DND-41 (cell line): Measurements from ENCODE around the gene ALDH2.
"Not testable (repeated sequence)": the region's sequence is repeated elsewhere in the genome, so short reads cannot be mapped to it uniquely, and the experiment has no call there.

Source experiments
- ATAC-seq: fragments of 200-7000 bp; cut with Tn5 transposase; 3 replicates; pipeline ENCODE4 v1.9.1; 2021; ENCODE audit warnings: low read depth; ENCODE audit not compliant: insufficient read depth
- DNase-seq: peaks from one replicate; pipeline ENCODE4 v3.0.0-alpha.2; 2020
- H2AFZ ChIP-seq: 2 replicates; pipeline ENCODE4 v1.6.0; 2012; ENCODE audit warnings: low read depth, low read length
- H3K27ac ChIP-seq: 2 replicates; pipeline ENCODE4 v1.5.1; 2012; ENCODE audit warnings: low read length, inconsistent platforms
- H3K27me3 ChIP-seq: fragments of 200-600 bp; sonication (generic); 2 replicates; pipeline ENCODE4 v1.6.0; 2012; ENCODE audit warnings: low read length, mild to moderate bottlenecking, inconsistent platforms; ENCODE audit not compliant: insufficient read depth, poor library complexity
- H3K36me3 ChIP-seq: 2 replicates; pipeline ENCODE4 v1.5.1; 2012; ENCODE audit warnings: low read length, inconsistent platforms; ENCODE audit not compliant: insufficient read depth
- H3K4me1 ChIP-seq: 2 replicates; pipeline ENCODE4 v1.5.1; 2012; ENCODE audit warnings: mild to moderate bottlenecking, low read length; ENCODE audit not compliant: insufficient read depth
- H3K4me2 ChIP-seq: 2 replicates; pipeline ENCODE4 v1.6.0; 2012; ENCODE audit warnings: mild to moderate bottlenecking, moderate library complexity, low read length, inconsistent platforms; ENCODE audit not compliant: insufficient read depth
- H3K4me3 ChIP-seq, 2 experiments: fragments of 200-600 bp in 1 of 2; shearing (Covaris generic) in 1 of 2; 2 replicates each; pipeline ENCODE4 v1.5.1; 2012 to 2016; ENCODE audit warnings: inconsistent platforms in 2 of 2, low read length in 2 of 2, mild to moderate bottlenecking in 2 of 2, low read depth in 1 of 2, moderate library complexity in 1 of 2
- H3K79me2 ChIP-seq: 2 replicates; pipeline ENCODE4 v1.6.0; 2012; ENCODE audit warnings: low read length, inconsistent platforms; ENCODE audit not compliant: insufficient read depth
- H3K9ac ChIP-seq: 2 replicates; pipeline ENCODE4 v1.6.0; 2012; ENCODE audit warnings: low read depth, mild to moderate bottlenecking, inconsistent platforms, low read length, moderate library complexity
- H3K9me3 ChIP-seq: 2 replicates; pipeline ENCODE4 v1.5.1; 2012; ENCODE audit warnings: low read length, moderate library complexity, mild to moderate bottlenecking, inconsistent platforms; ENCODE audit not compliant: insufficient read depth, severe bottlenecking
- H4K20me1 ChIP-seq: 2 replicates; pipeline ENCODE4 v1.6.0; 2012; ENCODE audit warnings: low read length; ENCODE audit not compliant: insufficient read depth
- CTCF ChIP-seq: IDR thresholded peaks from 2 replicates; pipeline ENCODE4 v1.5.1; 2012; ENCODE audit warnings: borderline replicate concordance, low read length, moderate library complexity, mild to moderate bottlenecking; ENCODE audit not compliant: poor library complexity, severe bottlenecking; ENCODE audit errors: extremely low read depth
- EZH2 ChIP-seq: IDR thresholded peaks from 3 replicates; pipeline ENCODE4 v1.6.1; 2012; ENCODE audit warnings: borderline replicate concordance, low read depth, mild to moderate bottlenecking, moderate library complexity, low read length, inconsistent platforms; ENCODE audit not compliant: severe bottlenecking

Gene ALDH2

DNA sequence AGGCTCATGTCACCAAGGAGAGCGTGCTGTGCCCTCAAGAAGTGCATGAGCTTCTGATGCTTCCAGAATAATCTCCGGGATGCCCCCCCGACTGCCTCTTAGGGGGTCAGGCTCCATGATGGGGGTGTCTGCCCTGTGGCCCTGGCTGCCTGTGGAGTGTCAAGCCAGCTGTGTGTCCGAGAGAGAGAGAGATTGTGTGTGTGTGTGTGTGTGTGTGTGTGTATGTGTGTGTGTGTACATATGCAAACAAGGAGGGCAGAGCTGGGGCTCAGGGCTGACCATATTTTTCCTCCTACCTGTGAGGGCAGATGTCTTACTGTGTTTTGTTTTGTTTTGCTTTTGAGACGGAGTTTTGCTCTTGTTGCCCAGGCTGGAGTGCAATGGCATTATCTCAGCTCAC lies 5.6 kb upstream of the ALDH2 start:
- DNase-seq = no peak
- no peak overlapping the region for H3K4me3 ChIP-seq
- TF ChIP-seq CTCF = no peak
- TF ChIP-seq EZH2 = no peak
- H3K9ac ChIP-seq = no peak overlapping the region
- no peaks in the 10 kb centered on the region; the same call in 1 of the 2 replicates for H3K36me3 ChIP-seq
- peaks cover 39% of the 10 kb centered on the region for H3K4me1 ChIP-seq
- no peaks in the 10 kb centered on the region for H3K9me3 ChIP-seq
- H3K27me3 ChIP-seq = no peaks in the 10 kb centered on the region
- no peak overlapping the region for H3K4me2 ChIP-seq
- no peak for ATAC-seq
- no peak overlapping the region for H3K27ac ChIP-seq
- no peak overlapping the region for H2AFZ ChIP-seq
- H3K79me2 ChIP-seq = no peaks in the 10 kb centered on the region
- H4K20me1 ChIP-seq = 0 out of 2 replicates have a peak, but pooled peaks cover 3% of the 10 kb centered on the region

DNA sequence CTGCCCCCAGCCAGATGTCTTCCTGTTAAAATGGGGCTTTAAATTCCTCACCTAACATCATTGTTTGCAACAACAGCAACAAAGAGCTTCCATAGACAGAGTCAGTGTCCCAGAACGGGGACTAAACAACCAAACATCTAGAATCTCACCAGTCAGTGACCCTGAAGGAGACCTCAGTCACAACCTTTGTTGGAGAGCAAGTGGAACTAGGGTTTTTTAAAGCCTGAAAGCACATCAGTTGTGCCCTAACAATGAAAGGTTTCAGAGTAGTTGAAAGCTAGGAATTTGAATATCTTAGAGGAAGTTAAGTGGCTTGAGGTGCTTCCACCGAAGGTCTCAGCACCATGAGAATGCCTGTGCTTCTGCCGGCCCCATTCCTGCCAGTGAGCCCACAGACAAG lies 5.0 kb upstream of the ALDH2 start:
- H3K36me3 ChIP-seq = no peaks in the 10 kb centered on the region
- no peak overlapping the region for H2AFZ ChIP-seq
- H3K27me3 ChIP-seq = no peaks in the 10 kb centered on the region
- H3K27ac ChIP-seq = no peak overlapping the region
- H3K9me3 ChIP-seq = no peaks in the 10 kb centered on the region
- no peak overlapping the region for H3K4me2 ChIP-seq
- no peak overlapping the region for H3K9ac ChIP-seq
- no peak for TF ChIP-seq EZH2
- no peak for TF ChIP-seq CTCF
- peaks cover 34% of the 10 kb centered on the region for H3K4me1 ChIP-seq
- no peaks in the 10 kb centered on the region for H3K79me2 ChIP-seq
- H3K4me3 ChIP-seq = no peak overlapping the region
- ATAC-seq (no peak), DNase-seq (no peak)
- 0 out of 2 replicates have a peak, but pooled peaks cover 3% of the 10 kb centered on the region for H4K20me1 ChIP-seq

DNA sequence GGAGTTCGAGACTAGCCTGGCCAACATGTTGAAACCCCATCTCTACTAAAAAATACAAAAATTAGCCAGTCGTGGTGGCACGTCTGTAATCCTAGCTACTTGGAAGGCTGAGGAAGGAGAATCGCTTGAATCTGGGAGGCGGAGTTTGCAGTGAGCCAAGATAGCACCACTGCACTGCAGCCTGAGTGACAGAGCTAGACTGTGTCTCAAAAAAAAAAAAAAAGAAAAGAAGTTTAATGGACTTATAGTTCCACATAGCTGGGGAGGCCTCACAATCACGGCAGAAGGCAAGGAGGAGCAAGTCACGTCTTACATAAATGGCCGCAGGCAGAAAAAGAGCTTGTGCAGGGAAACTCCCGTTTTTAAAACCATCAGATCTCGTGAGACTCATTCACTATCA lies 3.2 kb upstream of the ALDH2 start:
- not testable (repeated sequence) for H3K9me3 ChIP-seq, H3K79me2 ChIP-seq, H3K27me3 ChIP-seq, H3K4me3 ChIP-seq, H3K27ac ChIP-seq, H2AFZ ChIP-seq, H3K36me3 ChIP-seq, H4K20me1 ChIP-seq, DNase-seq, ATAC-seq, H3K4me2 ChIP-seq, H3K9ac ChIP-seq
- H3K4me1 ChIP-seq = peaks cover 15% of the 10 kb centered on the region

GRCh38 chr12:111764120-111764821 lies 2.5 kb upstream of the ALDH2 start:
- H3K27me3 ChIP-seq = no peaks in the 10 kb centered on the region
- H3K79me2 ChIP-seq = no peaks in the 10 kb centered on the region
- H3K27ac ChIP-seq = no peak overlapping the region
- H3K4me1 ChIP-seq = peaks cover 9% of the 10 kb centered on the region
- no peak for ATAC-seq
- TF ChIP-seq EZH2 (no peak), CTCF (no peak)
- H3K9me3 ChIP-seq = no peaks in the 10 kb centered on the region
- H3K4me3 ChIP-seq = no peak overlapping the region
- H3K4me2 ChIP-seq = no peak overlapping the region
- DNase-seq = no peak
- H3K9ac ChIP-seq = no peak overlapping the region
- H3K36me3 ChIP-seq = no peaks in the 10 kb centered on the region
- H4K20me1 ChIP-seq = no peaks in the 10 kb centered on the region
- H2AFZ ChIP-seq = no peak overlapping the region
